GM19438 (cell line): ENCODE results near the gene SLC6A1.

Source experiments
- ATAC-seq: cut with Tn5 transposase; IDR thresholded peaks from one replicate; pipeline ENCODE4 v1.9.1; 2021; ENCODE audit warnings: low read depth; ENCODE audit not compliant: unreplicated experiment

Gene SLC6A1

DNA sequence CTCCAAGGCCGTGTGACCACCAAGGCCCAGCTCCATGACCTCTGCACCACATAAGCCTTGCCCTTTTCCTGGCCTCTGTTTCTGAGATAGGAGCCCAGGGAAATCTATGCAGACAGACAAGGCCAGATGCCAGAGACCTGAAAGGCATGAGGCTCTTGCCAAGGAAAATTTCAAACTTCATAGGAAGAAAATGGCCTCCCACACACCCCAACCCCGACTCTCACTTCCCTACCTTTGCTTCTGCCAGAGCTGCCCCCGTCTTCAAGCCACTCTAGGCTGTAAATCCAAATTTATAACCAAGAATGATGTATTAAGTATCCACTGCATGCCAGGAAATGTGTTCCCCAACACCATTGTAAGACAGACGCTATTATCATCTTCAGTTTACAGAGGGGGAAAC is 96.3 kb downstream of the SLC6A1 start:
- no peak for ATAC-seq
